Left colon (tissue), 2 donors: ENCODE measurements around the gene CPPED1. TPM values are rescaled to one million over a fixed set of nuclear protein-coding genes. Genes with fewer than 3 reads are reported as not detected.
"Not testable (repeated sequence)": the region's sequence is repeated elsewhere in the genome, so short reads cannot be mapped to it uniquely, and the experiment has no call there.

Experiments used
- ATAC-seq: fragments of 200-7000 bp; cut with Tn5 transposase; one replicate; pipeline ENCODE4 v1.9.1; 2020; ENCODE audit warnings: mild to moderate bottlenecking, moderate library complexity
- DNase-seq, 2 donors: peaks; one replicate each; pipeline ENCODE4 v3.0.0-alpha.2; 2020
- intact Hi-C, 2 donors: fragments of 100-400 bp; cut with DNase I in 1 of 2; cut with micrococcal nuclease in 1 of 2; formaldehyde crosslinking; loops; one replicate each; pipeline versions ENCODE4 v1.11.2 to v1.14.0; 2022; cut with DNase I, micrococcal nuclease
- total RNA-seq, 2 donors: library from RNA; stranded (reverse); fragmentation: NEBNext Ultra II Directional; extraction: Animal tissue kit (Norgen Biotek cat#: 25700); gene quantifications; one replicate each; pipeline ENCODE4 v1.2.1, GENCODE V29; 2021
- donor health status: DM: no; HTN: no; CAD: no.
- donor health status: DM: yes; HTN: yes; CAD: no.

Gene CPPED1
- total RNA-seq, 2 donors from 2014 or later = 22.0 to 24.0 TPM

DNA sequence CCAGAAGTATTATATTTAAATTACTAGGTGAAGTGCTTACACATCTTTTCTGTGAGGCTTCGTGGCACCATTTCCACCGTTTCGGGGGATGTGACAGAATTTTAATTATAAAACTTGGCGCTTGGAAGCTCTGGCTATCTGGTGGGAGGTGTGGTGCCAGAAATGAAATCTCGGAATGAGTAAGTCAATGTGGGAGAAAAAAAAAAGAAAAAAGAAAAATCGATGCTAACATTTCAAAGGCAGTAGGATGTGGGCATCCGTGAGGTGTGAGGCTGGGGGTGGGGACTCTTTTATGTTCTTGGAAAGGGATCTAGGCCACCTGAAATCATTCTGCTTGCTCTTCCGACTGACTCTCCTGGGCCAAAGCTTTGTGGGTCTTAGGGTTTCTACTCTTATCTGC, 21.9 kb downstream of the CPPED1 start:
- ATAC-seq (no peak), DNase-seq (no peak)
- intact Hi-C loops = no loop called here

DNA sequence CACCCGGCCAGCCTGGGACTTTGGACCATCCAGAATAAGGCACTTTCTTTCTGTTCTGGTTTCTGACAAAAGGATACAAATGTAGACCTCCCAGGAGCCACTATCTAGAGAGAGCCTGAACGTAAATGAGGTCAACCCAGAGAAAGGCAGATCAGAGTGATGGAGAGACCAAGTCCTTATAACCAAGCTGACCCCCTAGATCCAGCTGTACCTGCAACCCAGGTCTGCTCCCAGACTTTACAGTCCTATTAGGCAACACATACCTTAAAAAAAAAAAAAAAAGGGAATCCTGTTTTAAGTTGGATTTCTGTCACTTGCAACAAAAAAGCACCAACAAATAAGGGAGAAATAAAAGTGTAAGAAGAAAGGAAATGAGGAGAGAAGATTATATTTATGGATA, 23.2 kb downstream of the CPPED1 start:
- DNase-seq = no peak
- intact Hi-C loops = no loop called here
- no peak for ATAC-seq

DNA sequence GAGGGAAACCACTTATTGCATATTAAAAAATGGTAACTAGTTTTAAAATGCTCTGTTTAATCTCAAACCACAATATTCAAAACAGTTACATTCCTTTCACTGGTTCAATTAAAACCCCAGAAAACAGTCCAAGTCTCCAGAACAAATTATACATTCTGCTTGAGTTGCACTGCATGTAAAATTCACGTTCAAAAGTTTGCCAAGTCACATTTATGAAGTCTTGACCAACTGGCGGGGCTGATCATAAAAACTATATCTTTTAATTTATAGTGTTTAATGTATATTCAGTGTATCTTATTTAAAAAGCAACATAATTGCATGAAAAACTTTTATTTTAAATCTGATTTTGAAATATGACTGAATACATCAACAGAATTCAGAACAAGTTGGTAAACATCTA, 25.0 kb downstream of the CPPED1 start:
- DNase-seq (no peak), ATAC-seq (no peak)
- intact Hi-C loops = loop anchor here in 1 of 2 donors (10.0 kb wide), 1 partner anchor 64 kb away; no protein-coding TSS in a partner anchor

DNA sequence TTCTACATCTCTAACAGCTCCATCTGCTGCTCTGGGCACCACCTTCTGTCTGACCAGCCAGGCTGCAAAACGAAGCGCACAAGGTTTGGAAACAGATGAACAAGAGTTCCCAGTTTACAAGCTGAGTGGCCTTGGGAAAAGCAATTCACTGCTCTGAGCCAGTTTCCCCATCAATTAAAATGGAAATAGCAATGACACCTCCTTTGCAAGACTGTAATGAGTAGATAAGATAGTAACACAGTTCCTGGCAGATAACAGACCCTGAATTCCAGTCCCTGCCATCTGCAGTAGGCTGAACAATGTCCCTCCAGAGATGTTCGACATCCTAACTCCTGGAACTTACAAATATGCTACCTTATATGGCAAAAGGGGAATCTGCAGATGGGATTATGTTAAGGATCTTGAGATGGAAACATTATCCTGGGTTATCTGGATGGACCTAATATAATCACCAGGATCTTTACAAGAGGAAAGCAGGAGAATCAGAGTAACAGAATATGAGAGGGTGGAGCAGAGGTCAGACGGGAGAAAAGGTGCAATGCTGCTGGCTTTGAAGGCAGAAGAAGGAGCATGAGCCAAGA, 27.9 kb downstream of the CPPED1 start:
- intact Hi-C loops = loop anchor here in 1 of 2 donors (10.0 kb wide), 1 partner anchor 61 kb away; no protein-coding TSS in a partner anchor
- no peak for DNase-seq
- no peak for ATAC-seq

DNA sequence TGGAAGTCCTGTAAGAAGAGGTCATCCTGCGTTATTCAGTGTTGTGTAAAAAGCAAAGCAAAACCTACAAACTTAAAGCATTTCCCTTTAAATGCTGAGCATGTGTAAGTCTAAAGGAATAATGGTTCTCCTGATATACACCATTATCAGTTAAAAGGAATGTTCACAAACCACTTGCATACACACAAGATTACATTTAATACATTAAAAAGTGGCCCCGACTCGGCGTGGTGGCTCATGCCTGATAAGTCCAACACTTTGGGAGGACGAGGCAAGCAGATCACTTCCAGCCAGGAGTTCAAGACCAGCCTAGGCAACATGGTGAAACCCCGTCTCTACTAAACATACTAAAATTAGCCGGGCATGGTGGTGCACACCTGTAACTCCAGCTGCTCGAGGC, 30.5 kb downstream of the CPPED1 start:
- DNase-seq (no peak), ATAC-seq (no peak)
- intact Hi-C loops = loop anchor here in 1 of 2 donors (10.0 kb wide), 1 partner anchor 58 kb away; no protein-coding TSS in a partner anchor

DNA sequence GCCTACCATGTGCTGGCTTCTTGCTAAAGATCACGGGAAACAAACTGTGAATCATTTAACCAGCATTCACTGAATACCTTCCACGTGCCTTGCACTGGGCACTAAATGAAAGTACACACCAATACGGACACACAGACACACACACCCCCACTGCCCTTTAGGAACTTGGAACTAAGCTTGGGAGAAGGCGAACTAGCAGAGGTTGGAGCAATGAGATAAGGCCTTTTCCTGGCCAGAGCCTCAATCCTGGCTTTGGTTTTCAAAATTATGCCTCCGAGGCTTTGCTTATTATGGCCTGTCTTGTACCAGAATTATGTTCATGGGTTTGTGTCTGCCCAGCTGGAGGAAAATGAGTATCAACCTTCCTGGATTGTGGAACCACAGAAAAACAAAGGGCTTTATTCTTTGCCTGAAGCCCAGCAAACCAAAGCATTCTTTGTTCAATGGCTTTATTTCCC, 32.3 kb downstream of the CPPED1 start:
- DNase-seq (no peak), ATAC-seq (no peak)
- intact Hi-C loops = loop anchor here in 1 of 2 donors (10.0 kb wide), 1 partner anchor 57 kb away; no protein-coding TSS in a partner anchor

DNA sequence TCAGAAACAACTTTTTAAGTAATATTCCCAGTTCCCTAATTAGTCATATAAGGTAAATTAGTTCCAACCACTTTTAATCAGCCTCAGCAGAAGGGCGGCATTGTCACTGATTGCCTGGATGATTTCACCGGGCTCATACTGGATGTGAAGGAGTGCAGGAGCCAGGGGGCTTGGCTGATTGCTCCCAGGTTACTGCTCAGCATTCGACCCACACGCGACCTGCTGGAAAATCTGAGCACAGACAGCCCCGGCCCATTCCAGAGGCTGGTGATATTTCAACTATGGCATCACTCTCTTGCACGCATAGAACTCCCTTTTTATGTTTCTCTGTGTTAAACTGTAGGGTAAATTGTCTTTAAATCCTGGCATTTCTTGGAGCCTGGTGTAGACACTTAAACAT, 34.2 kb downstream of the CPPED1 start:
- DNase-seq (no peak), ATAC-seq (no peak)
- intact Hi-C loops = no loop called here

DNA sequence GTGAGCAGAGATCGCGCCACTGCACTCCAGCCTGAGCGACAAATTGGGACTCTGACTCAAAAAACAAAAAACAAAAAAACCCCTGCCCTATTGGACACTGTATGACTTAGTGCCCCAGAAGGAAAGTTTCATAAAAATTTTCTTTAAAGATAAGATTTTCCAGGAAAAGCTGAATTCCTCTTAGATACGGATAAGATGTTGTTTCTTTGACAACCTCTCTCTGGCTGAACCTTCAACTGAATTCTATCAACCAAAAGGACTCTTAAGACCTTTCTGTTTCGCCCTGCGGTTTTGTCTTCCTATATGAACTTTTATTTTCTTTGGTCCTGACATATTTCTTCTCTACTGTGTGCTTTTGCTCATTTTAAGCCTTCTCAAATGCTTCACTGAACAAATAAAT, 35.8 kb downstream of the CPPED1 start:
- ATAC-seq = no peak
- intact Hi-C loops = no loop called here

DNA sequence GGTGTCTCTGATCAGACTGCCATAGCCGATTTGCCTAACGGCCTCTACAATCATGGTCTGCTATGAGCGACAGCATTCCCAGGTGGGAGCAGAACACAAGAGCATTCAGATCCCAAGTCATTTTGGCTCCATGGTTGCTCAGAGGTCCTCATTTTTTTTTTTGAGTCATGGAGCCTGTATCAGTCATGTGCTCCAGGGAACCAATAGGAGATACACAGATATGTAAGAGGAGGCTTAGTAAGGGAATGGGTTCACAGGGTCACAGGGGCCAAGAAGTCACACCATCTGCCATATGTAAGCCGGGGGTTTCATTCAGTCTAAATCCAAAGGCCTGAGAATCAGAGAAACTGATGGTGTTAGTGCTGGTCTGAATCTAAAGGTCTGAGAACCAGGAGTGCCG, 36.8 kb downstream of the CPPED1 start:
- intact Hi-C loops = no loop called here
- no peak for DNase-seq
- ATAC-seq = no peak

More for the DNA sequence above, 35.8 kb downstream of the CPPED1 start:
- DNase-seq = no peak

DNA sequence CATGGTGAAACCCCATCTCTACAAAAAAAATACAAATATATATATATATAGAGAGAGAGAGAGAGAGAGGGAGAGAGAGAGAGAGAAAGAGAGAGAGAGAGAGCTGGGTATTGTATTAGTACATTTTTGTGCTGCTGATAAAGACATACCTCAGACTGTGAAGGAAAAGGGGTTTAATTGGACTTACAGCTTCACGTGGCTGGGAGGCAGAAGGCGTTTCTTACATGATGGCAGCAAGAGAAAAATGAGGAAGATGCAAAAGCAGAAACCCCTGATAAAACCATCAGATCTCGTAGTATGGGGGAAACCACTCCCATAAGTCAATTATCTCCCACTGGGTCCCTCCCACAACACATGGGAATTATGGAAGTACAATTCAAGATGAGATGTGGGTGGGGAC, 37.5 kb downstream of the CPPED1 start:
- ATAC-seq, DNase-seq, intact Hi-C loops: not testable (repeated sequence)

DNA sequence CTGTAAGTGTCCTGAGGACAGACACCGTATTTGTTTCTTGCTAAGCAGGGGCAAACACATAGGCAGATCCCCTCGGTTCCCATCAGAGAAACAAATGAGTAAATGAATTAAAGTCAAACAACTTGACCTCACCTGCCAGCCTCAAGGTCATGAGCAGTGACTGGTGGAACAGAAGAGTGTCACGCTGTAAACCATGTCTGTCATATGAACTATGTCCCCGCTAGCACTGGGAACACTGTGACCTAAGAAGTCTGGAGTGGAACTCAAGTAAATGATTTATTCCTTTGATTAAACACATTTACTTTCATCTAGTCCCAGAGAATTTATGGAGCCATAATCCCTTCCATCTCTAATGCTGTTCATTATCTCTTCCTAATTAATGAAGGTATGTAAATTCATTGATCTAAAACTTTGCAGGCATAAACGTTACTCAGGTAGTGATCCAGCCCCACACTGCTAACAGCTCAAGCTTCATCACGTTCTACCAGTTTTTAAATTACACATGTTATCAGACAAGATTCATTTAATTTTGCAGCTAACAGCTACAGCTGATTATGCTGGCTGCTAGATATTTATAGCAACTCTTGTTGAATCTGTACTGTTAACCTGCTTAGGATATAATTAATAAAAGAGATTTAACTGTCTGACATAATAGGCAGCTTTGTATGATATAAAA, 38.7 kb downstream of the CPPED1 start:
- intact Hi-C loops = no loop called here
- no peak for DNase-seq
- ATAC-seq = no peak

DNA sequence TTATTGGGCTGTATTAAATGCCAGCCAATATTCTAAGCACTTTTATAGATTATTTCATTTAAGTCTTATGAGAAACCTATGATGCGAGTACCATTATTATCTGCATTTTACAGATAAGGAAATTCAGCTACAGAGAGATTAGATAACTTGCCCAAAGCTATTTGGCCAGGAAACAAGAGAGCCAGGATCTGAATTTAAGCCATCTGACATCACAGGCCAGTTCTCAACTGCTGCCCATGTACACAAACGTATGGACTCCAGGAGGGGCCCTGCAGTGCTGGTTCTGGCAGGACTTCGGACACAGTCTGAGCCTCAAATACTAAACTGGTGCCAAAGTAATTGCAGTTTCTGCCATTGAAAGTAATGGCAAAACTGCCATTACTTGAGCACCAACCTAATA, 40.2 kb downstream of the CPPED1 start:
- DNase-seq (no peak), ATAC-seq (no peak)

DNA sequence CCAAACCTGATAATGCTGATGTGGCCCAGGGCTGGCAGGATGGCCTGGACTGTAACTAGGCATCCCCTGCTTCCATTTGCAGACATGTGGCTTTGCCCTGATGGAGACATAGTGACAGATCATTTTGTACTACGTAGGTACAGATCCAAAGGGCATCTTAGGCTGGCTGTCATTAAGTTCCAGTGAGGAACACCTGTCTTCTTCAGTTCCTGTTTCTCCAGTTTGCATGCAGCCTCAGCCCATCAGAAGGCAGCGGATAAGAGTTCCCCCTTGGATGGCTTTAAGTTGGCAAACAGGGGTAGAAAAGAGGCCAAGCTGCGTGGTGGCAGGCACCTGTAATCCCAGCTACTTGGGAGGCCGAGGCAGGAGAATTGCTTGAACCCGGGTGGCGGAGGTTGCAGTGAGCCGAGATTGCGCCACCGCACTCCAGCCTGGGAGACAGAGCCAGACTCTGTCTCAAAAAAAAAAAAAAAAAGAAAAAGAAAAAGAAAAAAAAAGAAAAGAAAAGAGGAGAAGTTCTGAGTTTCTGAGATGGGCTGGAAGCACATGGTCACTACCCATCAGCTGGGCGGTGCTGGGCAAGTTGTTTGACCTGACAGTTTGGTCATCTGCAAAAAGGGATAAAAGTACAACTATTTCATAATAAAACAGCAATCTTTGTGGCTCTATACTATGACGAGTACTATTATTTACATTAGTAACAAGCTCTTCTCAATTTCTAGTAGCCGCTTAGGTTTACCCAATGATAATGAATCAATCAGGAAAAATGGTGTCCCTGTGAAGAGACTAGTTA, 42.7 kb downstream of the CPPED1 start:
- no peak for ATAC-seq
- intact Hi-C loops = no loop called here
- no peak for DNase-seq

More for the DNA sequence above, 40.2 kb downstream of the CPPED1 start:
- intact Hi-C loops = no loop called here

DNA sequence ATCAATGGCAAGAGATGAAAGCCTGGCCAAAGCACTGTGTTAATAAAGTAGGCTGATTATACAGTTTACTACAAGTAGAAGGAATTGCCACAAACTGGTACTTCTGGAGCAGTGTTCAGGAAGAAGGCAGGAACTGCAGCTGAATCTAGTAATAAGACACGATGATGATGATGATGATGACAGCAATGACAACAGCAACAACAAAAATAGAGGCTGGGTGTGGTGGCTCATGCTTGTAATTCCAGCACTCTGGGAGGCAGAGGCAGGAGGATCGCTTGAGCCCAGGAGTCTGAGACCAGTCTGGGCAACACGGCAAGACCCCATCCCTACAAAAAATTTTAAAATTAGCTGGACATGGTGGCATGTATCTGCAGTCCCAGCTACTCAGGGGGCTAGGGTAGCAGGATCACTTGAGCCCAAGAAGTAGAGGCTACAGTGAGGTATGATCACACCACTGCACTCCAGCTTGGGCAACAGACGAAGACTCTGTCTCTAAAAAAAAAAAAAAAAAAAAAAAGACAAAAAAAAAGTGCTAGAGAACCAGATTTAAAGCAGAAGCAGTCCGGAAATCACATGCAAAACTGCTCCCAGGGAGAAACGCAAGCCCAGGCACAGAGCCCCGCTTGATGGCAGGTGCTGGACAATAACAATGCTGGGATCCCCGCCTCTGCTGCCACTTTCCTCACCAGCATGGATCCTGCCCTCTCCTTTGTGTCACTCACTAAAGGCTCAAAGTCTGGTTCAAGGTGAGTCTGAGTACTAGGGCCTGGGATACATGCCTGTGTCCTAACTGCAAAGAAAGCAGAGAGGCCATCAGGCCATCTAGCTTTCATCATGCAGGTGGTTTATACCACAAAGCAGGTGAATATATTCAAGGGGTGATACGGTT, 44.8 kb downstream of the CPPED1 start:
- ATAC-seq (no peak), DNase-seq (no peak)
- intact Hi-C loops = no loop called here

DNA sequence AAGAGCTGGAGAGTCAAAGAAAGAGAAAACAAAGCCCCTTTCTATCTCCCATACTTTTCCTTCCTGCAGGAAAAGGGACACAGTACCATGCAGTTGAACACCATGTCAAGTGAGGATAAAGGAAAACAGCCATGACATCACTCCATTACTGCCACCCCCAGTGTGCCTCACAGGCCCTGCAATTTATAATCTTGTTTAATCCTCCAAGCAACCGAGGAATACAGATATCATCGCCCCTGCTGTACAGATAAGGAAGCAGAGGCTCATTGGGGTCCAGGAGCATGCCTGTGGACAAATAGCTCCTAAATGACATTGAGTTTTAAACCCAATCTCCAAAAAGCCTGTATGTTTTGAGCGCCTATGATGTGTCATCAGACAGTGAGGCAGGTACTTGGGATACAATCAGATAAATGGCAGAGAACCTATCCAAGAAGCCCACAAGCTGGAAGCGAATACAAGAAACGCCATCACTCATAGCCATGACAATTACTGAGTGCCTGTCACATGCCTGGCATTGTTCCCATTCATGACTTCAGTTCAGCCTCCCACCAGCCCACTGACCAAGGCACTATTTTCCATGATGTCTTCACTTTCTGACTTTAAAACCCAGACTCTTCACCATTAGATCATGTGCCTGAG, 45.5 kb downstream of the CPPED1 start:
- DNase-seq (no peak), ATAC-seq (no peak)
- intact Hi-C loops = no loop called here

DNA sequence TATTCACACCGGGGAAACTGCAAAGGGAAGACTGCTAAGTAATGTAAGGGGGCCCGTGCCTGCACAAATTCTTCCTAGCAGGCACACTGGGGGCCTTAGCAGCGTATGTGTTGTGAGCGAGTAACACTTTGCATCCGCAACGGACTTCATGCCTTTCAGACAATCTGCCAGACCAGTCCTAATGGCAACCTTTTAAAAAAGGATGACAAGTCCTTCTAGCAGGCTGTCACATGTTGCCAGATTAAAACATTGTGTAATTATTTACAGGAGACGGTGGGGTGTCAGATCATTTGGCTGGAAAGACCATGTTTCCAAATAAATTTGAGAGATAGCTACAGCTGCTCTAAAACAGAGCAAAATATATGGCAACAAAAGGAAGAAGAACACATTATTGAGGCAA, 46.1 kb downstream of the CPPED1 start:
- intact Hi-C loops = no loop called here
- ATAC-seq (no peak), DNase-seq (no peak)

DNA sequence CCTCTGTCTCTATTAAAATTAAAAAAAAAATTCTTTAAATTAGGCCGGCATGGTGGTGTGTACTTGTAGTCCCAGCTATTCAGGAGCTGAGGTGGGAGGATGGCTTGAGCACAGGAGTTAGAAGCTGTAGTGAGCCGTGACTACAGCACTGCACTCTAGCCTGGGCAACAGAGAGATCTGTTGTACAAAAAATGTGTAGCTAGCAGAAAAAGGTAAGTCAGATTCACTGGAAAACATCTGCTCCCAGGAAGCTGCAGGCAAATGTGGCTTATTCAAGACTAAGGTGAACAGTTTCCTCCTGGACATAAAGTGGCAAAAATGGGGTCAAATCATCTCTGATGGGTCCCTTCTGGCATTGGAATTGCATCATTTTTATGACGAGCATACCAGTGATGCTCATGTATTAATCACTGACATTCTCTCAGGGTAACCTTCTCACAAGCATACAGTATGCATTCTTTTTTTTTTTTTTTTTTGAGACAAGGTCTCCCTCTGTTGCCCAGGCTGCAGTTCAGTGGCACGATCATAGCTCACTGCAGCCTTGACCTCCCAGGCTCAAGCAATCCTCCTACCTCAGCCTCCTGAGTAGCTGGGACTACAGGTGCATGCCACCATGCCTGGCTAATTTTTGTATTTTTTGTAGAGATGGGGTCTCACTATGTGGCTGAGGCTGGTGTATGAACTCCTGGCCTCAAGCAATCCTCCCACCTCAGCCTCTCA, 48.7 kb downstream of the CPPED1 start:
- DNase-seq = no peak
- intact Hi-C loops = no loop called here
- no peak for ATAC-seq
